K562 (cell line): ENCODE measurements around the gene SPTAN1. TPM values are rescaled to one million over a fixed set of nuclear protein-coding genes. Genes with fewer than 3 reads are reported as not detected.

Experiments used
- CCNT2 ChIP-seq: IDR thresholded peaks from 2 replicates; pipeline ENCODE4 v1.6.1; 2011; ENCODE audit warnings: borderline replicate concordance, low read depth, mild to moderate bottlenecking, moderate library complexity, mixed read lengths, low read length; ENCODE audit not compliant: insufficient read length; ENCODE audit errors: extremely low read depth
- GTF2F1 ChIP-seq: IDR thresholded peaks from 2 replicates; pipeline ENCODE4 v1.6.1; 2011; ENCODE audit warnings: low read depth, low read length, improper control_type of control experiment
- ILF3 ChIP-seq: fragments of 450-650 bp; IDR thresholded peaks from 2 replicates; pipeline ENCODE4 v1.6.1; 2018; ENCODE audit warnings: antibody characterized with exemption, mild to moderate bottlenecking, moderate library complexity, borderline replicate concordance
- KHSRP ChIP-seq: fragments of 450-650 bp; IDR thresholded peaks from 2 replicates; pipeline ENCODE4 v1.6.1; 2017
- LEF1 ChIP-seq: fragments of 450-650 bp; IDR thresholded peaks from 2 replicates; pipeline ENCODE4 v1.6.1; 2016; ENCODE audit warnings: mild to moderate bottlenecking
- MECOM ChIP-seq: fragments of 250-450 bp; sonication (Bioruptor Pico); IDR thresholded peaks from 2 replicates; pipeline ENCODE4 v1.8.0; 2022; ENCODE audit warnings: inconsistent platforms
- MTA1 ChIP-seq: fragments of 450-650 bp; IDR thresholded peaks from 2 replicates; pipeline ENCODE4 v1.6.1; 2017; ENCODE audit warnings: borderline replicate concordance
- NFIC ChIP-seq: fragments of 450-650 bp; IDR thresholded peaks from 2 replicates; pipeline ENCODE4 v1.6.1; 2017; ENCODE audit warnings: mild to moderate bottlenecking, inconsistent platforms
- PCBP1 ChIP-seq: fragments of 200-400 bp; formaldehyde crosslinking; IDR thresholded peaks from 2 replicates; pipeline ENCODE4 v1.6.1; 2018; ENCODE audit warnings: mild to moderate bottlenecking, low read depth, low read length; ENCODE audit not compliant: poor library complexity, severe bottlenecking
- PML ChIP-seq: IDR thresholded peaks from 2 replicates; pipeline ENCODE4 v1.6.1; 2012; ENCODE audit warnings: low read length, inconsistent platforms
- RNF2 ChIP-seq: sonication (generic); IDR thresholded peaks from 2 replicates; pipeline ENCODE4 v1.6.1; 2016
- SMARCB1 ChIP-seq: IDR thresholded peaks from 2 replicates; pipeline ENCODE4 v1.6.1; 2011; ENCODE audit warnings: improper control_type of control experiment, low read depth; ENCODE audit not compliant: insufficient read length
- STAT5A ChIP-seq: IDR thresholded peaks from 2 replicates; pipeline ENCODE4 v1.6.1; 2012; ENCODE audit warnings: low read length, inconsistent platforms, borderline replicate concordance
- TARDBP ChIP-seq: fragments of 450-650 bp; IDR thresholded peaks from 2 replicates; pipeline ENCODE4 v1.6.1; 2016
- ZBTB8A ChIP-seq: fragments of 450-650 bp; IDR thresholded peaks from 2 replicates; pipeline ENCODE4 v1.6.1; 2018; ENCODE audit warnings: mild to moderate bottlenecking, moderate library complexity; ENCODE audit not compliant: partially characterized antibody
- ZFP30 ChIP-seq: fragments of 250-450 bp; sonication (Bioruptor Pico); IDR thresholded peaks from 2 replicates; pipeline ENCODE4 v1.8.0; 2022; ENCODE audit warnings: moderate library complexity, mild to moderate bottlenecking, inconsistent platforms, borderline replicate concordance
- ZFPM2 ChIP-seq: fragments of 250-450 bp; sonication (Bioruptor Pico); IDR thresholded peaks from 2 replicates; pipeline ENCODE4 v1.5.1; 2022; ENCODE audit warnings: mild to moderate bottlenecking
- ZKSCAN1 ChIP-seq: fragments of 150-350 bp; IDR thresholded peaks from 2 replicates; pipeline ENCODE4 v1.6.1; 2016; ENCODE audit warnings: low read depth, low read length
- ZNF197 ChIP-seq: fragments of 200-800 bp; sonication (Bioruptor generic); IDR thresholded peaks from 2 replicates; pipeline ENCODE4 v1.6.1; 2016; ENCODE audit warnings: low read depth, missing genetic modification characterization, missing compliant biosample characterization
- ZNF408 ChIP-seq: fragments of 250-450 bp; sonication (Bioruptor Pico); IDR thresholded peaks from 2 replicates; pipeline ENCODE4 v1.4.0; 2020; ENCODE audit warnings: low read depth, mild to moderate bottlenecking, moderate library complexity
- ZNF668 ChIP-seq: fragments of 250-450 bp; sonication (Bioruptor Pico); IDR thresholded peaks from 2 replicates; pipeline ENCODE4 v1.8.0; 2022; ENCODE audit warnings: mild to moderate bottlenecking, inconsistent platforms
- ZNF79 ChIP-seq: fragments of 250-450 bp; sonication (Bioruptor Pico); IDR thresholded peaks from 2 replicates; pipeline ENCODE4 v1.4.0; 2020; ENCODE audit warnings: low read depth, mild to moderate bottlenecking, moderate library complexity
- ZSCAN29 ChIP-seq: fragments of 450-650 bp; IDR thresholded peaks from 2 replicates; pipeline ENCODE4 v1.6.1; 2017
- polyA plus RNA-seq, 8 experiments: library from polyadenylated mRNA; depleted of rRNA in 4 of 8; stranded (reverse) in 5 of 8; unstranded in 3 of 8; fragments of >200 nt; fragmentation: Nextera tagmentation in 2 of 8; fragmentation: Illumina TruSeq in 1 of 8; extraction: Ambion mirVana in 2 of 8; extraction: Trizol in 1 of 8; gene quantifications; 2 replicates each; pipeline versions ENCODE4 v1.2.1 to v1.2.3, GENCODE V29; 2011 to 2014; ENCODE audit warnings: inconsistent platforms in 1 of 8, missing spikeins in 1 of 8
- total RNA-seq, 7 experiments: library from RNA; depleted of rRNA in 6 of 7; stranded (reverse); fragments of >200 nt in 6 of 7; fragmentation: Illumina TruSeq in 2 of 7; extraction: Trizol in 2 of 7; gene quantifications; 2 replicates each; pipeline versions ENCODE4 v1.2.1 to v1.2.3, GENCODE V29; 2011 to 2021; ENCODE audit warnings: low replicate concordance in 1 of 7
- TF ChIP-seq, protein P1 (sequence below): sonication (generic); IDR thresholded peaks from 2 replicates; pipeline ENCODE4 v1.6.1; 2016
- TF ChIP-seq, protein P2 (sequence below): fragments of 450-650 bp; IDR thresholded peaks from one replicate; pipeline ENCODE4 v1.6.1; 2018; ENCODE audit warnings: mild to moderate bottlenecking, moderate library complexity; ENCODE audit not compliant: partially characterized antibody
- TF ChIP-seq, protein P3 (sequence below), 2 experiments: fragments of 200-800 bp in 1 of 2; sonication (Bioruptor generic) in 1 of 2; sonication (generic) in 1 of 2; formaldehyde crosslinking in 1 of 2; IDR thresholded peaks in 1 of 2; conservative IDR thresholded peaks in 1 of 2; 2 replicates each; pipeline versions ENCODE4 v1.5.0 to v1.6.1; 2016 to 2020; ENCODE audit warnings: missing compliant biosample characterization in 1 of 2, missing genetic modification characterization in 1 of 2, missing genetic modification reagents in 1 of 2

The SPTAN1 gene
- total and polyA plus RNA-seq, 9 of the 15 experiments (the other 6 are each of a cell fraction or from before 2014, with no cell fraction given), result 1.5 to 13.5 (median 6.8) TPM

DNA sequence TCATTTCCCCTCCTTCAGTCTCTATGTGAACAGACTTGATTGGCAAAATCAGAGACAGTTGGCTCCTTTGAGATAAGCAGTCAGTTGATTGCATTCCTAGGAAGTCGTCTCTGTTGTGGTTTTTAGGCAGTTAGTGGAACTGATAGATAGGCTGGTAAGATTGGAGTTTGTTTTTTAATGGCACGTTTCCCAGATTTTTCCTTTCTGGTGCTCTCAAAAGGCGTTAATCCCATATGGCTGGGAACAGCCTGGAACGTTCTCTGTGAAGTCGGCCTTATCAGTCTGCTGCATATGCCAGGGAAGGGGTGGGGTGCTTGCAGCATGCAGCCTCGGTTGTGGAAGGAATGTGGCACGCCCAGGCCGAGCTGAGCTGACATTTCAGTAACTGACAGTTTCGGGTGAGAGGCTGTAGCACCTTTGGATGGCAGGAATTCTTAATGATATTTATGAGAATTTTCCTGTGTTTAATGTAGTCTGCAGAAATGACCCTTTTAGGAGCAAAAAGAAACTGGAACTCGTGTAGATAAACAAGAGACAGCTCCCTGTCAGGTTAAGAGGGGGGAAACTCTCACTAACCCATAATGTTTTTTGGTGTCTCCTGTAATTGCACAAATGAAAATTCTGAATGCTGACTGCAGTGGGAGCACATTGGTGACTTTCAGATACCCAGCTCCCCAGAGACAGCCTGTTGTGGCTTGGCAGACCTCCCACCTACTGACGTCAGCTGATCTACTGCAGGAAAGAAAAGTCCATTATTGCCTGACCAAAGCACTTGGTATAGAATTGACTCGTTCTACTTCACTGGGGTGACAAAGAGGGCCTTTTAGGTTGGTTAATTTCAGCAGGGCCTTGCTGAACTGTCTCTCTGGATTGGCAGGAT is 6.3 kb downstream of the SPTAN1 start (continued):
- peak; percentile 71; the same call in 1 of the 2 replicates for TF ChIP-seq ZKSCAN1
- no peak for TF ChIP-seq ZSCAN29
- peak; percentile 88 for TF ChIP-seq KHSRP
- peak; percentile 100 for TF ChIP-seq LEF1
- no peak for TF ChIP-seq GTF2F1
- peak; percentile 84; the same call in 1 of the 2 replicates for TF ChIP-seq ZNF197
- peak; percentile 96 for TF ChIP-seq STAT5A
- TF ChIP-seq, protein P1, sequence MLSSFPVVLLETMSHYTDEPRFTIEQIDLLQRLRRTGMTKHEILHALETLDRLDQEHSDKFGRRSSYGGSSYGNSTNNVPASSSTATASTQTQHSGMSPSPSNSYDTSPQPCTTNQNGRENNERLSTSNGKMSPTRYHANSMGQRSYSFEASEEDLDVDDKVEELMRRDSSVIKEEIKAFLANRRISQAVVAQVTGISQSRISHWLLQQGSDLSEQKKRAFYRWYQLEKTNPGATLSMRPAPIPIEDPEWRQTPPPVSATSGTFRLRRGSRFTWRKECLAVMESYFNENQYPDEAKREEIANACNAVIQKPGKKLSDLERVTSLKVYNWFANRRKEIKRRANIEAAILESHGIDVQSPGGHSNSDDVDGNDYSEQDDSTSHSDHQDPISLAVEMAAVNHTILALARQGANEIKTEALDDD, result 0 out of 2 replicates have a peak, but pooled peaks have one; percentile 36
- TF ChIP-seq PCBP1, result no peak
- TF ChIP-seq ZNF408 (CRISPR knock-in tag), result no peak
- TF ChIP-seq NFIC, result peak; percentile 97
- TF ChIP-seq TARDBP, result peak; percentile 81; the same call in 1 of the 2 replicates
- no peak for TF ChIP-seq SMARCB1
- no peak for TF ChIP-seq ZNF668
- no peak for TF ChIP-seq ZFP30 (CRISPR knock-in tag)
- TF ChIP-seq ILF3, result no peak
- TF ChIP-seq, protein P2, sequence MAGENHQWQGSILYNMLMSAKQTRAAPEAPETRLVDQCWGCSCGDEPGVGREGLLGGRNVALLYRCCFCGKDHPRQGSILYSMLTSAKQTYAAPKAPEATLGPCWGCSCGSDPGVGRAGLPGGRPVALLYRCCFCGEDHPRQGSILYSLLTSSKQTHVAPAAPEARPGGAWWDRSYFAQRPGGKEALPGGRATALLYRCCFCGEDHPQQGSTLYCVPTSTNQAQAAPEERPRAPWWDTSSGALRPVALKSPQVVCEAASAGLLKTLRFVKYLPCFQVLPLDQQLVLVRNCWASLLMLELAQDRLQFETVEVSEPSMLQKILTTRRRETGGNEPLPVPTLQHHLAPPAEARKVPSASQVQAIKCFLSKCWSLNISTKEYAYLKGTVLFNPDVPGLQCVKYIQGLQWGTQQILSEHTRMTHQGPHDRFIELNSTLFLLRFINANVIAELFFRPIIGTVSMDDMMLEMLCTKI, result no peak
- TF ChIP-seq ZFPM2 (CRISPR knock-in tag), result no peak
- TF ChIP-seq RNF2, result peak; percentile 87
- peak; percentile 96 for TF ChIP-seq CCNT2
- peak; percentile 95 for TF ChIP-seq PML
- peak; percentile 63; the same call in 1 of the 2 replicates for TF ChIP-seq ZNF79
- peak; percentile 47; the same call in 1 of the 2 replicates for TF ChIP-seq MECOM
- TF ChIP-seq ZBTB8A, result no peak
- TF ChIP-seq, protein P3, sequence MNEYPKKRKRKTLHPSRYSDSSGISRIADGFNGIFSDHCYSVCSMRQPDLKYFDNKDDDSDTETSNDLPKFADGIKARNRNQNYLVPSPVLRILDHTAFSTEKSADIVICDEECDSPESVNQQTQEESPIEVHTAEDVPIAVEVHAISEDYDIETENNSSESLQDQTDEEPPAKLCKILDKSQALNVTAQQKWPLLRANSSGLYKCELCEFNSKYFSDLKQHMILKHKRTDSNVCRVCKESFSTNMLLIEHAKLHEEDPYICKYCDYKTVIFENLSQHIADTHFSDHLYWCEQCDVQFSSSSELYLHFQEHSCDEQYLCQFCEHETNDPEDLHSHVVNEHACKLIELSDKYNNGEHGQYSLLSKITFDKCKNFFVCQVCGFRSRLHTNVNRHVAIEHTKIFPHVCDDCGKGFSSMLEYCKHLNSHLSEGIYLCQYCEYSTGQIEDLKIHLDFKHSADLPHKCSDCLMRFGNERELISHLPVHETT (CRISPR knock-in tag; conservative IDR thresholded peaks at IDR 0.05 in 1 of 2, IDR thresholded peaks at IDR 0.05 in 1 of 2), result peak in 1 of 2 experiments; percentile 77; a peak in 2 of 4 replicates
- TF ChIP-seq MTA1, result peak; percentile 95
